ENCODE data around the gene PFKP.

Gene PFKP

DNA sequence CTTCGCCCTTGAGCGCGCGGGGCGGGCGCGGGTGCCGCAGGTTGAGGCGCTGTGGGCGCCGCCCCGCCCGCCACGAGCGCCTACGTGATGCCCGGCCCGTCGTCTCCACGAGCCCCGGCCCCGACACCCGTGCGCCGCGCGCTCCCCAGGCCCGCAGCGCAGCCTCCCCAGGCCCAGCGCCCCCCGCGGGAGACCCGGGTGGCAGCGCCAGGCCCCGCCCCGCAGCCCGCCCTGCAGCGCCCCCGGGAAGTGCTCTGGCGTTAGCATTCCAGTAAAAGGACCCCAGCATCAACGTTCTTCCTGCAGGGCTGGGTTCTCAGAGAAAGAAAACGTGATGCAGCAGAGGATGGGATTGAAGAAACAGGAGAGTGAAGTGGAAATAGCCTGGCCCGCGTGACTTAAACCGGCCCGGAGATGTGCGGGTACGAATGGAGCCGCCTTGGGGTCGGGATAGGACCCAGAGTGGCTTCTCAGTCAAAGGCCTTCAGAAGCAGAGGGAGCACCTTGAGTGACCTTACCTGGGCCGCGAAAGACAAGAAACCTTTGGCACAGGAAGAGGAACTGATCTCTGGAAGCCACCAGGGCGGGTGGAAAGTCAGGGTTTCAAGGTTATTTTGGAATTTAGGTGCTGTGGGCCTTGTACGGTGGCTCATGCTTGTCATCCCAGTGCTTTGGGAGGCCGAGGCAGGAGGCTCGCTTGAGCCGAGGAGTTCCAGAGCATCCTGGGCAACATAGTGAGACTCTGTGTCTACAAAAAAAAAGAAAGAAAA lies 1.8 kb downstream of the PFKP start:
- in situ Hi-C loops (cut with HindIII; ENCODE audit: low sequenced_read_pairs), result no loop called here

DNA sequence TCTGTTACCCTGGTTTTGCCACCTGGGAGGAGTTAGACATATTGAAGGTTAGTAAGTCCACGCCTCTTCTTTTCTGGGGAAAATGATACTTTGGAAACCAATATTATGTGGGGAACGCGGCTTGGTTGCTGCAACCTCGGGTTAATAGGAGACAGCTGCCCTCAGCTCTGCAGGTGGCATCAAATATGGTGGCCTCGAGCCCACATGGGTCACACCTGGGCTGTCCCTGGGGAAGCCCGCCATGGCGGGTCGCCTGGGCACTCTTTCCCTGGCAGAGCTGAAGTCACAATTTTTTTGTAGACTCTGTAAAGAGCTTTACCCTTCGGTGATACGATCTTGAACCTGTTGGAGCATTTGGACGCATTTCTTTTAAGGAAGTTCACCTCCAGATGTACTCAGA lies 2.5 kb downstream of the PFKP start:
- in situ Hi-C loops (cut with HindIII; ENCODE audit: low sequenced_read_pairs), result loop anchor here (5.0 kb wide), 1 partner anchor 52 kb away; no protein-coding TSS in a partner anchor

DNA sequence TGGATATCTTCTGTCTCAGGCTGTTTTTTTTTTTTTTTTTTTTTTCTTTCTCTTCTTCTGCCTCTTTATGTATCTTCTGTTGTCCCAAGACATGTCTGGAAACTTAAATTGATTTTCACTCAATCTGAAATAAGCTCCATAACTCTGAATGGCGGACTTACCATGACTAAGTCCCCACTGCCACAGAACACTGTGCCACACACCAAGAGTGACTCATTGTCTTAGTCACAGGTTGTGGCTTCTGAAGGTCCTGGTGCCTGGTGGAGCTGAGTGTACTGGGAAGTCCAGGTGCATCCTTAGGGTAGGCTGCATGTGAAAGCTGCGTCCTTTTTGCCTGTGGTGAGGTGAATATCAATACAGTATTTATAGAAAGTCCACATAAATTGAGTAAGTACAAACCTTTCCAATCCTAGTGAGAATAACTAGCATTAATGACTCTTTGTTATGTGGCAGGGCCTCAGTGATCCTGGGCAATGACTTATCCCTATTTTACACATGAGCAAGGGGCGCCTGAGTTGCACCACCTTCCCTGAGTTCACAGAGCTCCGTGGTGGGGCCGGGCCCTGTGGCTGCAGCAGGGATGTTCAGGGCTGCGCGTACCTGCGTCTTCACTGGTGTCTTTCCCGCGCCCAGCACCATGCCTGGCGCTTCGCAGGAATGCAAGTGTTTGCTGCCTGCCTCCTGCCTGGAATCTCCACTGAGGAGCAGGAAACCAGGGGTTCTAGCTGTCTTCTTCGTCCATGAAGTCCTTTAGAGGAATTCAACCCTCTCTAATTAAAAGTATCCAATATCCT lies 4.3 kb downstream of the PFKP start:
- in situ Hi-C loops (cut with HindIII; ENCODE audit: low sequenced_read_pairs), result loop anchor here (5.0 kb wide), 1 partner anchor 51 kb away; no protein-coding TSS in a partner anchor

DNA sequence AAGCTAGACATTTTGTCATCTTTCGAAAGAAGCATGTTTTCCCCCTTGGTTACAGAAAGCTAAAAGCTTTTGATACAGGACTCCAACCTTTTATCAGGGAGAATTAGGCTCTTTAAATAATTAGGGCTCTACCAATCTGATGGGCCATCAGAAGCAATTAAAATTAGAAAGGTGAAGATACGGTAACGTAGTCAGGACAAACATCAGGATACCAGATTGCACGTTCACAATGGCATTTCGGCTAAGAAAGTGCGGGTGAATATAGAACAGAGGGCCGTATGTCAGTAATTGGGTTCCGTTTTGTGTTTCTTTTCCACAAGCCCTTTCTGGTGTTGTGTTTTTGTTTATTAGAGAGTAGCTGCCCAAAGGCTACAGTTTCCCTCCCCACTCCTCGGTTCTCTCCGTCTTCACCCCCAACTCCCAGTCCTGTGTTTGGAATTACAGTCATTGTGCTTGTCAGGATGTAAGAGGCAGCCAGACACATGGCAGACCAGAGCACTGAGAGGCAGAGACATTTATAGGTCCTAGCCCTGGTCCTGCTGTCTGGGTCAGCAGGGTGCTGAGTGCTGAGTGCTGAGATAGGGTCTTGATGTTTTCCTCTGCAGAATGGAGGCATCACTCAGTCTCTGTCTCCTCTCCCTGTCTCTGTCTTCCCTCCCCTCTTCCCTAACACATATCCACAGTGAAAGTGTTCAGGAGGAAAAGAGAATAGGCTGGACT lies 5.5 kb downstream of the PFKP start:
- in situ Hi-C loops (cut with HindIII; ENCODE audit: low sequenced_read_pairs), result loop anchor here (5.0 kb wide), 1 partner anchor 50 kb away; no protein-coding TSS in a partner anchor

- in situ Hi-C loops (cut with HindIII; ENCODE audit: low sequenced_read_pairs), result loop anchor here (5.0 kb wide), 1 partner anchor 48 kb away; no protein-coding TSS in a partner anchor
Observed at GRCh38 chr10:3074145-3074665, 6.9 kb downstream of the PFKP start.

DNA sequence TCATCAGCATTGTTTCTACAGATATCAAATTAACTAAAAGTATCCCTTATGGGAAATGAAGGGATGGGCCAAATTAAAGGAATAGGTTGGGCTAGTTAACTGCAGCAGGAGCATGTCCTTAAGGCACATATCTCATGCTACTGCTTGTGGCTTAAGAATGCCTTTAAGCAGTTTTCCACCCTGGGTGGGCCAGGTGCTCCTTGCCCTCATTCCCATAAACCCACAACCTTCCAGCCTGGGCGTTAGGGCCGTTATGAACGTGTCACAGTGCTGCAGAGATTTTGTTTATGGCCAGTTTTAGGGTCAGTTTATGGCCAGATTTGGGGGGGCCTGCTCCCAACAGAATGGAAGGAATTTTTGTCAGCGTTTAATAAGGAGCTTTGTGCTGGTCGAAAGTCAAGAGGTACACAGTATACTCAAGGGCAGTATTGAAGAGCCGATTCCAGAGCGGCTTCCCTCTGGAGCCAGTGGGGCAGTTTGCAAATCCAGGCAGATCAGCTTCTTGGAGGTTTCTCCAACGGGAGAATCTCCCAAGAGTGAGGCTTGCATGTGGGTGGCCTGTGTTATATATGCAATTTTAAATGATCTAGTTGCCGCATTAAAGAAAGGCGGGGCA lies 7.7 kb downstream of the PFKP start:
- in situ Hi-C loops (cut with HindIII; ENCODE audit: low sequenced_read_pairs), result loop anchor here (5.0 kb wide), 2 partner anchors 47 to 77 kb away; no protein-coding TSS in a partner anchor

DNA sequence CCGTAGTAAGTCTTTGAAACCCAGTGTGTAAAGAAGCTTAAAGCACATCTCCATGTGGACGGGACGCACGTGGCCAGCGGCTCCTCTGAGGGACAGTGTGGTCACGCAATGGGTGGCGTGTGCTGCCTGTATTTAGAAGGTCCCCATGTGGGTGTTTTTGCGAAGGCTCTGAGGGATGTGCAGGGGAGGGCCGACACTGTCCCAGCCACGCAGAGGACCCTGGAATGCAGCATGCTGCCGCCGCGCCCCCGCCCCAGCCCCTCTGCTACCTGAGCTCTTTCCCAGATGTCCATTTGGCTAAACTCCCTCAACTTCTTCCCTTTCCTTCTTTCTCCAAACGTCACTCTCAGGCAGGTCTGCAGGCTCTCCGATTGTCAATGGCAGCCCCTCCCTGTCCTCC lies 8.8 kb downstream of the PFKP start:
- in situ Hi-C loops (cut with HindIII; ENCODE audit: low sequenced_read_pairs), result loop anchor here (5.0 kb wide), 1 partner anchor 76 kb away; no protein-coding TSS in a partner anchor

DNA sequence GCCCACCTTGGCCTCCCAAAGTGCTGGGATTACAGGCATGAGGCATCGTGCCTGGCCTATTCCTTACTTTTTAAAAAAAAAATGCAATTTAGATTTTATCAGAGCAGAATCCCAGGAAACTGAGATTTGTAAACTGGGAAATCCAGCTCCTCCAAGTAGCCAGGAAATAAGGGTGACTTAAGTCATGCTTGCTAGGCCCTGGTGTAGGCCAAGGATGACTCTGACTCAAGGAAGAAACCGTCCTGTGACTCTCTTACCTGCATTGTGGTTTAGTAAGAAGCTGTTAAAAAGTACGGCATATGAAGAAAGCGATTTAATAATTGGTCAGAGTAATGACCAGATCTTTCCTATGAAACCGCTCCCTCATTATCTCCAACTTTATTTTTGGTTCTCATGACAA lies 10.2 kb downstream of the PFKP start:
- in situ Hi-C loops (cut with HindIII; ENCODE audit: low sequenced_read_pairs), result loop anchor here (5.0 kb wide), 1 partner anchor 75 kb away; no protein-coding TSS in a partner anchor

- in situ Hi-C loops (cut with HindIII; ENCODE audit: low sequenced_read_pairs), result loop anchor here (5.0 kb wide), 1 partner anchor 74 kb away; no protein-coding TSS in a partner anchor
Observed at GRCh38 chr10:3077940-3078630, 10.7 kb downstream of the PFKP start.

GRCh38 chr10:3081383-3081981 lies 14.1 kb downstream of the PFKP start:
- in situ Hi-C loops (cut with HindIII; ENCODE audit: low sequenced_read_pairs), result no loop called here

- in situ Hi-C loops (cut with HindIII; ENCODE audit: low sequenced_read_pairs), result no loop called here
Observed at GRCh38 chr10:3082290-3082689, 14.9 kb downstream of the PFKP start.

- in situ Hi-C loops (cut with HindIII; ENCODE audit: low sequenced_read_pairs), result no loop called here
Observed at GRCh38 chr10:3085785-3086567, 18.6 kb downstream of the PFKP start.

- in situ Hi-C loops (cut with HindIII; ENCODE audit: low sequenced_read_pairs), result loop anchor here (5.0 kb wide), 1 partner anchor 42 kb away; no protein-coding TSS in a partner anchor
Observed at GRCh38 chr10:3090388-3090787, 23.0 kb downstream of the PFKP start.

- in situ Hi-C loops (cut with HindIII; ENCODE audit: low sequenced_read_pairs), result loop anchor here (5.0 kb wide), 1 partner anchor 41 kb away; no protein-coding TSS in a partner anchor
Observed at GRCh38 chr10:3090914-3091787, 23.8 kb downstream of the PFKP start.

GRCh38 chr10:3091921-3092320 lies 24.6 kb downstream of the PFKP start:
- in situ Hi-C loops (cut with HindIII; ENCODE audit: low sequenced_read_pairs), result loop anchor here (5.0 kb wide), 1 partner anchor 40 kb away; no protein-coding TSS in a partner anchor

GRCh38 chr10:3093996-3094395 lies 26.6 kb downstream of the PFKP start:
- in situ Hi-C loops (cut with HindIII; ENCODE audit: low sequenced_read_pairs), result loop anchor here (5.0 kb wide), 1 partner anchor 38 kb away; no protein-coding TSS in a partner anchor

- in situ Hi-C loops (cut with HindIII; ENCODE audit: low sequenced_read_pairs), result loop anchor here (5.0 kb wide), 1 partner anchor 38 kb away; no protein-coding TSS in a partner anchor
Observed at GRCh38 chr10:3094609-3095036, 27.3 kb downstream of the PFKP start.

All from endothelial cell of hepatic sinusoid (primary cell).